ENCODE data around the gene ATXN10.
A peak's percentile ranks its signal among the peaks of the same experiment; 100 is the strongest.

The ATXN10 gene

GRCh38 chr22:45718391-45718790 lies 46.8 kb downstream of the ATXN10 start:
- H3K9me2 ChIP-seq (ENCODE audit: low read depth, low read length): no peaks in the 10 kb centered on the region
- H3K9ac ChIP-seq (ENCODE audit: low read length): no peak overlapping the region
- no peaks in the 10 kb centered on the region for H4K20me1 ChIP-seq (ENCODE audit: insufficient read depth, low read length)
- no peak for TF ChIP-seq CTCF (IDR thresholded peaks at IDR 0.05; ENCODE audit: low read length)
- no peak for TF ChIP-seq EZH2 (IDR thresholded peaks at IDR 0.05; ENCODE audit: borderline replicate concordance, low read length)
- no peak overlapping the region for H3K27ac ChIP-seq (ENCODE audit: low read depth, low read length, poor library complexity, severe bottlenecking)
- H3F3A ChIP-seq (ENCODE audit: insufficient read depth, low read length): no peaks in the 10 kb centered on the region
- H3K4me2 ChIP-seq (ENCODE audit: low read length): no peak overlapping the region
- H3K27me3 ChIP-seq (ENCODE audit: insufficient read depth, low read length): no peaks in the 10 kb centered on the region
- peaks cover 21% of the 10 kb centered on the region; the same call in 1 of the 2 replicates for H3K79me2 ChIP-seq (ENCODE audit: insufficient read depth, low read length)
- H3K36me3 ChIP-seq (ENCODE audit: insufficient read depth, low read length): peaks cover 98% of the 10 kb centered on the region
- H2AFZ ChIP-seq (ENCODE audit: low read length): no peak overlapping the region
- H3K4me3 ChIP-seq (ENCODE audit: low read depth, low read length, poor library complexity, severe bottlenecking): no peak overlapping the region
- H3K9me3 ChIP-seq (ENCODE audit: low read length): no peaks in the 10 kb centered on the region
- no peaks in the 10 kb centered on the region for H3K4me1 ChIP-seq (ENCODE audit: insufficient read depth, low read length, severe bottlenecking)

GRCh38 chr22:45720839-45721378 lies 49.3 kb downstream of the ATXN10 start:
- Histone ChIP-seq H3K9me3 (ENCODE audit: low read length) (no peaks in the 10 kb centered on the region), H3K79me2 (ENCODE audit: insufficient read depth, low read length) (peaks cover 34% of the 10 kb centered on the region), H3K27me3 (ENCODE audit: insufficient read depth, low read length) (no peaks in the 10 kb centered on the region), H3F3A (ENCODE audit: insufficient read depth, low read length) (no peaks in the 10 kb centered on the region), H3K4me3 (ENCODE audit: low read depth, low read length, poor library complexity, severe bottlenecking) (no peak overlapping the region), H3K4me2 (ENCODE audit: low read length) (no peak overlapping the region), H4K20me1 (ENCODE audit: insufficient read depth, low read length) (no peaks in the 10 kb centered on the region), H3K36me3 (ENCODE audit: insufficient read depth, low read length) (peaks cover 96% of the 10 kb centered on the region), H3K9me2 (ENCODE audit: low read depth, low read length) (no peaks in the 10 kb centered on the region), H2AFZ (ENCODE audit: low read length) (no peak overlapping the region), H3K4me1 (ENCODE audit: insufficient read depth, low read length, severe bottlenecking) (peaks cover 4% of the 10 kb centered on the region), H3K27ac (ENCODE audit: low read depth, low read length, poor library complexity, severe bottlenecking) (peak overlapping the region; percentile 43), H3K9ac (ENCODE audit: low read length) (no peak overlapping the region)
- TF ChIP-seq CTCF (IDR thresholded peaks at IDR 0.05; ENCODE audit: low read length): no peak
- TF ChIP-seq EZH2 (IDR thresholded peaks at IDR 0.05; ENCODE audit: borderline replicate concordance, low read length): no peak

GRCh38 chr22:45722006-45722405 lies 50.4 kb downstream of the ATXN10 start:
- peaks cover 15% of the 10 kb centered on the region for H3K4me1 ChIP-seq (ENCODE audit: insufficient read depth, low read length, severe bottlenecking)
- H4K20me1 ChIP-seq (ENCODE audit: insufficient read depth, low read length): no peaks in the 10 kb centered on the region
- H3K4me3 ChIP-seq (ENCODE audit: low read depth, low read length, poor library complexity, severe bottlenecking): no peak overlapping the region
- H3K27ac ChIP-seq (ENCODE audit: low read depth, low read length, poor library complexity, severe bottlenecking): peak overlapping the region; percentile 43
- no peaks in the 10 kb centered on the region for H3F3A ChIP-seq (ENCODE audit: insufficient read depth, low read length)
- H3K79me2 ChIP-seq (ENCODE audit: insufficient read depth, low read length): peaks cover 39% of the 10 kb centered on the region
- H3K27me3 ChIP-seq (ENCODE audit: insufficient read depth, low read length): no peaks in the 10 kb centered on the region
- no peaks in the 10 kb centered on the region for H3K9me2 ChIP-seq (ENCODE audit: low read depth, low read length)
- H3K9ac ChIP-seq (ENCODE audit: low read length): no peak overlapping the region
- no peak overlapping the region for H3K4me2 ChIP-seq (ENCODE audit: low read length)
- no peaks in the 10 kb centered on the region for H3K9me3 ChIP-seq (ENCODE audit: low read length)
- H3K36me3 ChIP-seq (ENCODE audit: insufficient read depth, low read length): peaks cover 94% of the 10 kb centered on the region
- H2AFZ ChIP-seq (ENCODE audit: low read length): no peak overlapping the region
- TF ChIP-seq EZH2 (IDR thresholded peaks at IDR 0.05; ENCODE audit: borderline replicate concordance, low read length): no peak
- TF ChIP-seq CTCF (IDR thresholded peaks at IDR 0.05; ENCODE audit: low read length): no peak

All from OCI-LY1 (cell line).